GM23248 (cell line): ENCODE results near the gene MTNR1A. TPM values are rescaled to one million over a fixed set of nuclear protein-coding genes. Genes with fewer than 3 reads are reported as not detected.
"Not testable (repeated sequence)": the region's sequence is repeated elsewhere in the genome, so short reads cannot be mapped to it uniquely, and the experiment has no call there.

Experiments
- DNase-seq: peaks from one replicate; pipeline ENCODE4 v3.0.0-alpha.2; 2015
- H2AFZ ChIP-seq: fragments of 200-600 bp; sonication (generic); 2 replicates; pipeline ENCODE4 v1.6.1; 2016; ENCODE audit warnings: antibody characterized with exemption
- H3F3A ChIP-seq: fragments of 200-600 bp; sonication (generic); 2 replicates; pipeline ENCODE4 v1.6.1; 2016; ENCODE audit warnings: mild to moderate bottlenecking, antibody characterized with exemption, mixed run types; ENCODE audit not compliant: insufficient read depth
- H3K27ac ChIP-seq: fragments of 200-600 bp; sonication (generic); 2 replicates; pipeline ENCODE4 v1.5.1; 2016; ENCODE audit warnings: mild to moderate bottlenecking
- H3K27me3 ChIP-seq: fragments of 200-600 bp; sonication (generic); replicated peaks from 2 replicates; pipeline ENCODE4 v1.6.1; 2016; ENCODE audit warnings: mild to moderate bottlenecking; ENCODE audit not compliant: insufficient read depth
- H3K36me3 ChIP-seq: fragments of 200-600 bp; sonication (generic); 2 replicates; pipeline ENCODE4 v1.6.1; 2016; ENCODE audit warnings: low read depth, mild to moderate bottlenecking
- H3K4me1 ChIP-seq: fragments of 200-600 bp; sonication (generic); 2 replicates; pipeline ENCODE4 v1.6.1; 2016; ENCODE audit warnings: mild to moderate bottlenecking; ENCODE audit not compliant: insufficient read depth
- H3K4me2 ChIP-seq: fragments of 200-600 bp; sonication (generic); one replicate; pipeline ENCODE4 v1.6.1; 2016; ENCODE audit warnings: mild to moderate bottlenecking; ENCODE audit not compliant: unreplicated experiment
- H3K4me3 ChIP-seq: fragments of 200-600 bp; sonication (generic); 2 replicates; pipeline ENCODE4 v1.5.1; 2016; ENCODE audit warnings: mild to moderate bottlenecking
- H3K79me2 ChIP-seq: fragments of 200-600 bp; sonication (generic); 2 replicates; pipeline ENCODE4 v1.6.1; 2016; ENCODE audit warnings: mild to moderate bottlenecking; ENCODE audit not compliant: insufficient read depth
- H3K9ac ChIP-seq: fragments of 200-600 bp; sonication (generic); 2 replicates; pipeline ENCODE4 v1.6.1; 2016; ENCODE audit warnings: mild to moderate bottlenecking
- H3K9me2 ChIP-seq: fragments of 200-600 bp; sonication (generic); 2 replicates; pipeline ENCODE4 v1.6.1; 2016; ENCODE audit warnings: mixed run types, mild to moderate bottlenecking, moderate library complexity; ENCODE audit not compliant: insufficient read depth
- H3K9me3 ChIP-seq: fragments of 200-600 bp; sonication (generic); one replicate; pipeline ENCODE4 v1.6.1; 2017; ENCODE audit warnings: low read depth
- H4K20me1 ChIP-seq: fragments of 200-600 bp; sonication (generic); 2 replicates; pipeline ENCODE4 v1.6.0; 2016; ENCODE audit not compliant: insufficient read depth
- EZH2 ChIP-seq: fragments of 200-600 bp; sonication (generic); IDR thresholded peaks from 2 replicates; pipeline ENCODE4 v1.6.1; 2018; ENCODE audit warnings: antibody characterized with exemption, mild to moderate bottlenecking; ENCODE audit not compliant: insufficient read depth, poor library complexity, severe bottlenecking
- EZH2phosphoT487 ChIP-seq: fragments of 200-600 bp; sonication (generic); IDR thresholded peaks from 2 replicates; pipeline ENCODE4 v1.6.1; 2018; ENCODE audit warnings: antibody characterized with exemption, moderate library complexity, mild to moderate bottlenecking, low read depth; ENCODE audit not compliant: insufficient read depth
- WGBS, 2 experiments: methylation state at CpG; one replicate each; pipeline ENCODE4 v1.1.6; 2015 to 2017; ENCODE audit warnings: low lambda C conversion rate in 2 of 2, low coverage in 1 of 2; ENCODE audit errors: missing lambda C conversion rate in 2 of 2; 5-methylcytosine and 5-hydroxymethylcytosine counted together
- in situ Hi-C: fragments of 300-500 bp; cut with MboI; formaldehyde crosslinking; loops from 2 replicates; pipeline ENCODE4 v1.15.0; 2020
- polyA plus RNA-seq: library from polyadenylated mRNA; unstranded; fragments of >200 nt; fragmentation: Nextera tagmentation; extraction: Ambion mirVana; gene quantifications from 2 replicates; pipeline ENCODE4 v1.2.1, GENCODE V29; 2016
- total RNA-seq: library from RNA; depleted of rRNA; stranded (reverse); fragments of >200 nt; shearing (Covaris generic); gene quantifications from 2 replicates; pipeline ENCODE4 v1.2.3, GENCODE V29; 2014

The MTNR1A gene
- total and polyA plus RNA-seq, 2 experiments from 2014 or later, result not detected

DNA sequence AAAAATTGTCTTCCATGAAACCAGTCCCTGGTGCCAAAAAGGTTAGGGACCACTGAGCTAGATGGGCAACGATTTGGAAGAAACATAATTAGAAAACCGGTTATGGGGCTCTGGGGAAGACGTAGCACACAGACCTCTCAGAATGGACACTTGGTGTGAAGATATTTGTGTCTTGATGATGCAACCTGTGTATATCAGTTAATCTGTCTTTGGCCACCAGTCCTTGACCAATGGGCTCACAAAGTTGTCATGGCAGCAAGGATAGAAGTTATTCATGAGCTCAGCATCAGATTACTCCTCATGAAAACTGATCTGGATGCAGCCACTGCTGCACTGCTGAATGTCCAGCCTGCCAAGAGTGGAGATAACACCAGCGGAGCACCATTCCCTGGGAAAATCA, 13.6 kb downstream of the MTNR1A start:
- H3K9me2 ChIP-seq, result no peaks in the 10 kb centered on the region
- H3K4me1 ChIP-seq, result no peaks in the 10 kb centered on the region
- H3K4me2 ChIP-seq, result no peak overlapping the region
- no peaks in the 10 kb centered on the region for H3K9me3 ChIP-seq
- no peaks in the 10 kb centered on the region for H4K20me1 ChIP-seq
- H3K4me3 ChIP-seq, result no peak overlapping the region
- no peak overlapping the region for H2AFZ ChIP-seq
- H3K36me3 ChIP-seq, result no peaks in the 10 kb centered on the region
- no peaks in the 10 kb centered on the region for H3F3A ChIP-seq
- no peak overlapping the region for H3K27ac ChIP-seq
- WGBS, 2 experiments, result 28 to 30% methylated on average over 4 of the region's 4 CpGs
- no peak for DNase-seq
- no peaks in the 10 kb centered on the region for H3K79me2 ChIP-seq
- in situ Hi-C loops, result no loop called here
- TF ChIP-seq EZH2, result no peak
- TF ChIP-seq EZH2phosphoT487, result no peak
- no peak overlapping the region for H3K9ac ChIP-seq
- H3K27me3 ChIP-seq, result no peaks in the 10 kb centered on the region; the same call in 1 of the 2 replicates

GRCh38 chr4:186537843-186538521, 17.4 kb downstream of the MTNR1A start:
- H3K27ac ChIP-seq, result no peak overlapping the region
- in situ Hi-C loops, result no loop called here
- no peak overlapping the region for H3K4me3 ChIP-seq
- no peak overlapping the region for H2AFZ ChIP-seq
- no peaks in the 10 kb centered on the region for H3K79me2 ChIP-seq
- no peaks in the 10 kb centered on the region for H3K27me3 ChIP-seq
- H4K20me1 ChIP-seq, result no peaks in the 10 kb centered on the region
- H3K4me2 ChIP-seq, result no peak overlapping the region
- TF ChIP-seq EZH2phosphoT487 (no peak), EZH2 (no peak)
- no peaks in the 10 kb centered on the region for H3K9me3 ChIP-seq
- no peak overlapping the region for H3K9ac ChIP-seq
- H3K9me2 ChIP-seq, result no peaks in the 10 kb centered on the region
- H3K4me1 ChIP-seq, result no peaks in the 10 kb centered on the region
- WGBS, 2 experiments, result 48 to 50% methylated on average over 19 of the region's 19 CpGs
- DNase-seq, result no peak
- H3K36me3 ChIP-seq, result no peaks in the 10 kb centered on the region
- H3F3A ChIP-seq, result no peaks in the 10 kb centered on the region

DNA sequence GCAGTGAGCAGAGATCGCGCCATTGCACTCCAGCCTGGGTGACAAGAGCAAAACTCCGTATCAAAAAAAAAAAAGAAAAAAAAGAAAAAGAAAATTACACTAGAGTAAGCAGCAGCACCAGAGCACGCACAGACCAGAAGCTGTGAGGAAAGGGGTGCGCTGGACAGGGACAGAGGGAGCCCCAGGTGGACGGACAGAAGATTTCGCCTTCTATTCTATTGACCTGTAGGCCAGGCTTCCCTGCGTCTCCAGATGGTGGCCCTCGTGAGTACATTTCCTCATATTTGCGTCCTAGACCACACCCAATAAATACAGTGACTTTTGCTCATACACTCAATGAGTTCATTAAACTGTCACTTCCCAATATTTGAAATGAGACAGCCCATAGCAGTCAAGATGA, 19.1 kb downstream of the MTNR1A start:
- WGBS, 2 experiments, result 52 to 55% methylated on average over 10 of the region's 10 CpGs

DNA sequence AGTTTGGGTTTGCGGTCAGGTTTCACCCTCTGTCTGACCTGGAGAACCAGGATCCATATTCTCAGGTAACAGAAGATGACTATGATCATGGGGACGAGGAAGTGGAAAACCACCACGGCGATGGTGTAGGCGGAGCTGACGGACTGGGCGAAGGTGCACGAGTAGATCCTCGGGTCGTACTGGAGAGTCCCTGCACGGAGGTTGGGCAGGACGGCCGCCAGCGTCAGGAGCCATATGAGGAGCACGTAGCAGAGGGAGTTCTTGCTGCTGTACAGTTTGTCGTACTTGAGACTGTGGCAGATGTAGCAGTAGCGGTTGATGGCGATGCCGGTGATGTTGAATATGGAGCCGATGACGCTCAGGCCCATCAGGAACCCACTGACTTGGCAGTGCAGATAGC, 21.3 kb downstream of the MTNR1A start:
- 70 to 74% methylated on average over 21 of the region's 21 CpGs for WGBS, 2 experiments
- in situ Hi-C loops, result no loop called here
- Histone ChIP-seq H3K36me3 (no peaks in the 10 kb centered on the region), H3K27ac (no peak overlapping the region), H4K20me1 (no peaks in the 10 kb centered on the region), H3K79me2 (no peaks in the 10 kb centered on the region), H3K9me2 (no peaks in the 10 kb centered on the region), H3K9me3 (no peaks in the 10 kb centered on the region), H3K27me3 (no peaks in the 10 kb centered on the region), H3F3A (no peaks in the 10 kb centered on the region), H2AFZ (no peak overlapping the region), H3K4me2 (no peak overlapping the region), H3K4me3 (no peak overlapping the region), H3K4me1 (no peaks in the 10 kb centered on the region), H3K9ac (no peak overlapping the region)
- no peak for TF ChIP-seq EZH2
- TF ChIP-seq EZH2phosphoT487, result no peak
- no peak for DNase-seq

More for the DNA sequence above, 19.1 kb downstream of the MTNR1A start:
- no peaks in the 10 kb centered on the region for H3K4me1 ChIP-seq
- no peak for DNase-seq
- no peaks in the 10 kb centered on the region for H3K9me2 ChIP-seq
- no peak overlapping the region for H3K4me3 ChIP-seq
- H3K36me3 ChIP-seq, result no peaks in the 10 kb centered on the region
- H3F3A ChIP-seq, result no peaks in the 10 kb centered on the region
- no peak overlapping the region for H3K27ac ChIP-seq
- no peak overlapping the region for H3K4me2 ChIP-seq
- H3K27me3 ChIP-seq, result no peaks in the 10 kb centered on the region
- no peaks in the 10 kb centered on the region for H3K9me3 ChIP-seq
- no peaks in the 10 kb centered on the region for H4K20me1 ChIP-seq
- H2AFZ ChIP-seq, result no peak overlapping the region
- TF ChIP-seq EZH2phosphoT487 (no peak), EZH2 (no peak)
- no peak overlapping the region for H3K9ac ChIP-seq
- no peaks in the 10 kb centered on the region for H3K79me2 ChIP-seq
- in situ Hi-C loops, result no loop called here

DNA sequence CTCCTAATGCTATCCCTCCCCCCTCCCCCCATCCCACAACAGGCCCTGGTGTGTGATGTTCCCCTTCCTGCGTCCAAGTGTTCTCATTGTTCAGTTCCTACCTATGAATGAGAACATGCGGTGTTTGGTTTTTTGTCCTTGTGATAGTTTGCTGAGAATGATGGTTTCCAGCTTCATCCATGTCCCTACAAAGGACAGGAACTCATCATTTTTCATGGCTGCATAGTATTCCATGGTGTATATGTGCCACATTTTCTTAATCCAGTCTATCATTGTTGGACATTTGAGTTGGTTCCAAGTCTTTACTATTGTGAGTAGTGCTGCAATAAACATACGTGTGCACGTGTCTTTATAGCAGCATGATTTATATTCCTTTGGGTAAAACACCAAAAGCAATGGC, 31.4 kb downstream of the MTNR1A start:
- H3K27me3 ChIP-seq, H3F3A ChIP-seq, H3K9me2 ChIP-seq, H2AFZ ChIP-seq, DNase-seq, H3K4me1 ChIP-seq, H3K79me2 ChIP-seq, H3K36me3 ChIP-seq, in situ Hi-C loops, H3K27ac ChIP-seq, H3K4me2 ChIP-seq, H4K20me1 ChIP-seq, H3K4me3 ChIP-seq, H3K9me3 ChIP-seq, H3K9ac ChIP-seq: not testable (repeated sequence)
- WGBS, 2 experiments, result 49 to 55% methylated on average over 4 of the region's 4 CpGs
